Measurements from ENCODE around the gene TLK1.
"Not testable (repeated sequence)": the region's sequence is repeated elsewhere in the genome, so short reads cannot be mapped to it uniquely, and the experiment has no call there.

Gene TLK1

GRCh38 chr2:171169839-171170238 is 9.1 kb upstream of the TLK1 start:
- DNase-seq (ENCODE audit: low read depth in 2 of 2, low spot score in 1 of 2) = no peak

GRCh38 chr2:171169333-171169732 is 8.6 kb upstream of the TLK1 start:
- DNase-seq (ENCODE audit: low read depth in 2 of 2, low spot score in 1 of 2) = no peak

- no peak for DNase-seq (ENCODE audit: low read depth in 2 of 2, low spot score in 1 of 2)
These were observed 6.8 kb upstream of the TLK1 start for GRCh38 chr2:171167352-171167997.

GRCh38 chr2:171166328-171166983 is 5.8 kb upstream of the TLK1 start:
- DNase-seq (ENCODE audit: low read depth in 2 of 2, low spot score in 1 of 2) = no peak

GRCh38 chr2:171165967-171166327 is 5.3 kb upstream of the TLK1 start:
- DNase-seq (ENCODE audit: low read depth in 2 of 2, low spot score in 1 of 2) = no peak

- DNase-seq (ENCODE audit: low read depth in 2 of 2, low spot score in 1 of 2) = no peak
These were observed 2.6 kb upstream of the TLK1 start for GRCh38 chr2:171163261-171163660.

- not testable (repeated sequence) for DNase-seq (ENCODE audit: low read depth in 2 of 2, low spot score in 1 of 2)
These were observed 2.0 kb upstream of the TLK1 start for GRCh38 chr2:171162522-171163197.

GRCh38 chr2:171160956-171161740 is 455 bp upstream of the TLK1 start:
- DNase-seq (ENCODE audit: low read depth in 2 of 2, low spot score in 1 of 2) = peak; percentile 5 to 33

GRCh38 chr2:171159372-171160118 is 1.1 kb downstream of the TLK1 start:
- DNase-seq (ENCODE audit: low read depth in 2 of 2, low spot score in 1 of 2) = peak; percentile 8 to 12

- no peak for DNase-seq (ENCODE audit: low read depth in 2 of 2, low spot score in 1 of 2)
These were observed 1.8 kb downstream of the TLK1 start for GRCh38 chr2:171158790-171159371.

- no peak for DNase-seq (ENCODE audit: low read depth in 2 of 2, low spot score in 1 of 2)
These were observed 2.5 kb downstream of the TLK1 start for GRCh38 chr2:171158036-171158789.

GRCh38 chr2:171157109-171157500 is 3.6 kb downstream of the TLK1 start:
- no peak for DNase-seq (ENCODE audit: low read depth in 2 of 2, low spot score in 1 of 2)

GRCh38 chr2:171154348-171154747 is 6.3 kb downstream of the TLK1 start:
- no peak for DNase-seq (ENCODE audit: low read depth in 2 of 2, low spot score in 1 of 2)

GRCh38 chr2:171150694-171151285 is 9.9 kb downstream of the TLK1 start:
- no peak for DNase-seq (ENCODE audit: low read depth in 2 of 2, low spot score in 1 of 2)

- DNase-seq (ENCODE audit: low read depth in 2 of 2, low spot score in 1 of 2) = no peak
These were observed 10.6 kb downstream of the TLK1 start for GRCh38 chr2:171149986-171150693.

GRCh38 chr2:171149171-171149938 is 11.3 kb downstream of the TLK1 start:
- no peak for DNase-seq (ENCODE audit: low read depth in 2 of 2, low spot score in 1 of 2)

- no peak for DNase-seq (ENCODE audit: low read depth in 2 of 2, low spot score in 1 of 2)
These were observed 13.6 kb downstream of the TLK1 start for GRCh38 chr2:171147081-171147480.

- DNase-seq (ENCODE audit: low read depth in 2 of 2, low spot score in 1 of 2) = no peak
These were observed 14.1 kb downstream of the TLK1 start for GRCh38 chr2:171146633-171147032.

Measured in stimulated activated CD8-positive, alpha-beta memory T cell treated with anti-CD3 and anti-CD28 coated beads, Interleukin-4, amount 100 ng/mL, for 1 hour (primary cell).